ENCODE measurements around the gene DNAH5. TPM values are rescaled to one million over a fixed set of nuclear protein-coding genes. Genes with fewer than 3 reads are reported as not detected.

Gene DNAH5
- total RNA-seq, 6 experiments from 2014 or later, result 1.1 to 1.9 (median 1.3) TPM

DNA sequence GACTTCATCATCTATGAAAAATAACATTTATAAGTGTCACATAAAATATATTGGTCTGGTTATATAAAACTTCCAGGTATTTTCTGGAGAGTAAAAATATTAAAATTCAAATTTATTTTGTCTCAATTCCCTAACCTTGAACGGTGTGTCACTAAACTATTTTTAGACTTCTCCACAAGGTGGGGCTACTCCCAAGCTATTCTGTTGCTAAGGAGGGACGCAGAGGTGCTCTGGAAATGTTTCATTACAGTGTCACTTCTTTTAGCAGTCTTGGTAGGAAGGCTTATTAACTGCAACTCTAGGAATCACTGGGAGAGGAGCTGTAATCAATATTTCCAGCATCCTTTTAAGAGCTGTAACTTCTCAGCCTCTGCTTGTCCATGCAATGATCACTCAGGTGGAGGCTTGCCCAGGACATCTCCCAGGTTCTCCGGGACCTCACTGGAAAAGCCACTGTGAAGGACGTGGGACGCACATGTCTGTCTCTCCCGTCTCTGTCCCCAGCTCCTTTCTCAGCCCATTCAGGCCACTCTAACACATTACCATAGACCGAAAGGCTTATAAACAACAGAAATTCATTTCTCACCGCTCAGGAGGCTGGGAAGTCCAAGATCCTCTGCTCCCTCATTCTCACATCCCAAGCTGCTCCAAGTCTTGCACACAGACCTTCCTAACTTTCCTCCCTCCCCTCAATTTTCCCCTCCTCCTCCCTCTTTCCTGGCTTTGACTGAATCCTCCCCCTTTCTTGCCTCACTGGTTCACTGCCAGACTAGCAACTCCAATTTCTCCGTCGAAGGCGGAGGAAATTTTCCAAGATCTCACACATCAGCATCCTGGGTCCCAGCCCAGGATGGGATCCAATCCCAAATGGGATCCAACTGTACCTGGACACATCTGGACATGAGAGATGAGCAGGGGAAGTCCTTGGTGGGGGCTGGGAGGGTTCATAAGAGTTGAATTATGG, 32.7 kb upstream of the DNAH5 start:
- H3K36me3 Mint-ChIP-seq (ENCODE audit: low read depth), result no peaks in the 10 kb centered on the region
- H3K27me3 Mint-ChIP-seq (ENCODE audit: insufficient read depth), result peaks cover 3% of the 10 kb centered on the region
- peak; percentile 82 for TF ChIP-seq CTCF (IDR thresholded peaks at IDR 0.05)
- no peak overlapping the region for H3K4me3 Mint-ChIP-seq
- H3K27ac Mint-ChIP-seq, result no peak overlapping the region
- H3K9me3 Mint-ChIP-seq, result no peaks in the 10 kb centered on the region
- peaks cover 9% of the 10 kb centered on the region for H3K4me1 Mint-ChIP-seq (ENCODE audit: low read depth)
- peak; percentile 62 for DNase-seq

- H3K4me3 Mint-ChIP-seq, result no peak overlapping the region
- H3K4me1 Mint-ChIP-seq (ENCODE audit: low read depth), result peaks cover 9% of the 10 kb centered on the region
- TF ChIP-seq CTCF (IDR thresholded peaks at IDR 0.05), result no peak
- no peaks in the 10 kb centered on the region for H3K9me3 Mint-ChIP-seq
- DNase-seq, result no peak
- peaks cover 3% of the 10 kb centered on the region for H3K27me3 Mint-ChIP-seq (ENCODE audit: insufficient read depth)
- no peak overlapping the region for H3K27ac Mint-ChIP-seq
- H3K36me3 Mint-ChIP-seq (ENCODE audit: low read depth), result no peaks in the 10 kb centered on the region
Measured at GRCh38 chr5:13976223-13976622, 31.7 kb upstream of the DNAH5 start.

- Mint-ChIP-seq H3K4me1 (ENCODE audit: low read depth) (peaks cover 9% of the 10 kb centered on the region), H3K27me3 (ENCODE audit: insufficient read depth) (peaks cover 3% of the 10 kb centered on the region), H3K4me3 (no peak overlapping the region), H3K27ac (no peak overlapping the region), H3K9me3 (no peaks in the 10 kb centered on the region), H3K36me3 (ENCODE audit: low read depth) (no peaks in the 10 kb centered on the region)
- no peak for DNase-seq
- TF ChIP-seq CTCF (IDR thresholded peaks at IDR 0.05), result no peak
Measured at GRCh38 chr5:13975246-13975645, 30.8 kb upstream of the DNAH5 start.

GRCh38 chr5:13973724-13974123, 29.2 kb upstream of the DNAH5 start:
- H3K9me3 Mint-ChIP-seq, result no peaks in the 10 kb centered on the region
- H3K27ac Mint-ChIP-seq, result no peak overlapping the region
- peaks cover 9% of the 10 kb centered on the region for H3K4me1 Mint-ChIP-seq (ENCODE audit: low read depth)
- DNase-seq, result no peak
- H3K36me3 Mint-ChIP-seq (ENCODE audit: low read depth), result no peaks in the 10 kb centered on the region
- peaks cover 6% of the 10 kb centered on the region for H3K27me3 Mint-ChIP-seq (ENCODE audit: insufficient read depth)
- H3K4me3 Mint-ChIP-seq, result no peak overlapping the region
- no peak for TF ChIP-seq CTCF (IDR thresholded peaks at IDR 0.05)

DNA sequence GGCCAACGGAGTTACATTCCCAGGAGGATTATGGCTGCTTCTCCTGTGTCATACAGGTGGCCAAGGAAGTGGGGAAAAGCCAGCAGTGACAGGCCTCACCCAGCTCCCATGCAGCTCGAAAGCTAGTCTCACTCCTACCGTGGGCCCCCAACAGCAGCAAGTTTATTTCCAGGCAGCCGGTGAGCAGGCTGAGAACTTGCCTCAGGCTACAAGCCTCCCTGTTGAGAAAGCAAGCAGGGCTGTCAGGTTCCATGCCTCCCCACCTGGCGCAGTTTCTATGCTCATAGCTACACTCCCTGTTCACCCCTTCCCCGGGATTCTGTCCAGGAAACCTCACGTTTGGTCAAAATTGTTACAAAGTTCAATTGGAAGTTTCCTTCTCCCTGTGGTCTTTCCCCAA, 27.5 kb upstream of the DNAH5 start:
- peaks cover 11% of the 10 kb centered on the region; the same call in 1 of the 2 replicates for H3K9me3 Mint-ChIP-seq
- no peak for TF ChIP-seq CTCF (IDR thresholded peaks at IDR 0.05)
- no peaks in the 10 kb centered on the region for H3K36me3 Mint-ChIP-seq (ENCODE audit: low read depth)
- no peak for DNase-seq
- peaks cover 10% of the 10 kb centered on the region for H3K27me3 Mint-ChIP-seq (ENCODE audit: insufficient read depth)
- no peak overlapping the region for H3K4me3 Mint-ChIP-seq
- H3K27ac Mint-ChIP-seq, result no peak overlapping the region
- peaks cover 2% of the 10 kb centered on the region for H3K4me1 Mint-ChIP-seq (ENCODE audit: low read depth)

Measured in HFFc6 (cell line).